A549 (cell line): Measurements from ENCODE around the gene SLC9A9. TPM values are rescaled to one million over a fixed set of nuclear protein-coding genes. Genes with fewer than 3 reads are reported as not detected.

Experiments used
- ATAC-seq, 2 experiments: fragments of 200-7000 bp in 1 of 2; fragments of >200 bp in 1 of 2; cut with Nextera tagmentation in 1 of 2; cut with Tn5 transposase in 1 of 2; 3 replicates each; pipeline versions ENCODE4 v1.8.0 to v1.9.1; 2018 to 2020; ENCODE audit warnings: mild to moderate bottlenecking in 1 of 2, moderate library complexity in 1 of 2
- CTCF ChIA-PET: fragments of 300-600 bp; sonication (Branson Sonifier 250); formaldehyde crosslinking; extraction: SDS; loops from one replicate; lab custom pipeline; 2021; ENCODE audit warnings: antibody characterized with exemption, inconsistent platforms; lab: Yijun Ruan, JAX
- POLR2A ChIA-PET: fragments of 350-600 bp; formaldehyde crosslinking; extraction: SDS; loops from one replicate; lab custom pipeline; 2021; ENCODE audit warnings: antibody characterized with exemption, inconsistent platforms; lab: Yijun Ruan, JAX
- DNase-seq, 2 experiments: peaks; one replicate each; pipeline versions ENCODE4 v3.0.0 to v3.0.0-alpha.2; 2011 to 2016; ENCODE audit warnings: low read depth in 1 of 2, low spot score in 1 of 2
- FAIRE-seq: peaks from 2 replicates; lab custom pipeline; 2011; peaks lifted over from hg19 to GRCh38; lab: Jason Lieb, UNC
- H3K27ac ChIP-seq, 2 experiments: fragments of >200 bp; sonication (Bioruptor Twin); formaldehyde crosslinking; 3 replicates each; pipeline ENCODE4 v1.5.1; 2016 to 2017
- H3K4me1 ChIP-seq: fragments of >200 bp; sonication (Bioruptor Twin); formaldehyde crosslinking; 3 replicates; pipeline ENCODE4 v1.6.1; 2016
- H3K4me2 ChIP-seq: fragments of >200 bp; sonication (Bioruptor Twin); formaldehyde crosslinking; 3 replicates; pipeline ENCODE4 v1.6.1; 2016
- H3K4me3 ChIP-seq: fragments of >200 bp; sonication (Bioruptor Twin); formaldehyde crosslinking; 3 replicates; pipeline ENCODE4 v1.5.1; 2016
- H3K9me3 ChIP-seq: fragments of >200 bp; sonication (Bioruptor Twin); formaldehyde crosslinking; 3 replicates; pipeline ENCODE4 v1.6.1; 2016
- BCL3 ChIP-seq: fragments of >200 bp; sonication (Bioruptor Twin); formaldehyde crosslinking; IDR thresholded peaks from 3 replicates; pipeline ENCODE4 v1.6.1; 2016
- BHLHE40 ChIP-seq: IDR thresholded peaks from 2 replicates; pipeline ENCODE4 v1.6.1; 2012; ENCODE audit warnings: low read depth, low read length, inconsistent platforms
- CBX2 ChIP-seq: fragments of 200-600 bp; sonication (generic); IDR thresholded peaks from 2 replicates; pipeline ENCODE4 v1.6.1; 2016; ENCODE audit warnings: low read depth, mild to moderate bottlenecking, borderline replicate concordance
- CHD2 ChIP-seq: fragments of 150-350 bp; IDR thresholded peaks from 2 replicates; pipeline ENCODE4 v1.6.1; 2014; ENCODE audit warnings: low read length; ENCODE audit not compliant: partially characterized antibody
- CHD4 ChIP-seq: fragments of 200-600 bp; sonication (generic); IDR thresholded peaks from 2 replicates; pipeline ENCODE4 v1.6.1; 2016; ENCODE audit warnings: antibody characterized with exemption, mild to moderate bottlenecking, borderline replicate concordance
- EHMT2 ChIP-seq: fragments of 200-600 bp; sonication (generic); IDR thresholded peaks from 2 replicates; pipeline ENCODE4 v1.6.1; 2016; ENCODE audit warnings: antibody characterized with exemption, low read depth, mild to moderate bottlenecking, moderate library complexity
- EP300 ChIP-seq, 2 experiments: fragments of >200 bp; sonication (Bioruptor Twin); formaldehyde crosslinking; IDR thresholded peaks; 2 replicates in 1 of 2; 3 replicates in 1 of 2; pipeline ENCODE4 v1.6.1; 2016 to 2017
- FOSB ChIP-seq: fragments of 250-450 bp; sonication (Bioruptor Pico); IDR thresholded peaks from 2 replicates; pipeline ENCODE4 v1.5.0; 2020; ENCODE audit warnings: mild to moderate bottlenecking, moderate library complexity
- FOXS1 ChIP-seq: fragments of 250-450 bp; sonication (Bioruptor Pico); IDR thresholded peaks from 2 replicates; pipeline ENCODE4 v1.5.0; 2020; ENCODE audit warnings: mild to moderate bottlenecking, moderate library complexity
- GATA3 ChIP-seq: IDR thresholded peaks from 2 replicates; pipeline ENCODE4 v1.6.1; 2012; ENCODE audit warnings: borderline replicate concordance
- HEYL ChIP-seq: fragments of 250-450 bp; sonication (Bioruptor Pico); IDR thresholded peaks from 2 replicates; pipeline ENCODE4 v1.8.0; 2021; ENCODE audit warnings: mild to moderate bottlenecking, moderate library complexity
- HMGXB4 ChIP-seq: fragments of 250-450 bp; sonication (Bioruptor Pico); IDR thresholded peaks from 2 replicates; pipeline ENCODE4 v1.5.0; 2021; ENCODE audit warnings: mild to moderate bottlenecking, moderate library complexity, borderline replicate concordance
- HOXB13 ChIP-seq: fragments of 250-450 bp; sonication (Bioruptor Pico); IDR thresholded peaks from 2 replicates; pipeline ENCODE4 v1.5.0; 2020; ENCODE audit warnings: low read depth, mild to moderate bottlenecking, moderate library complexity
- HOXB5 ChIP-seq: fragments of 250-450 bp; sonication (Bioruptor Pico); IDR thresholded peaks from 2 replicates; pipeline ENCODE4 v1.5.0; 2020; ENCODE audit warnings: mild to moderate bottlenecking, moderate library complexity
- JUN ChIP-seq, 2 experiments: fragments of >200 bp; sonication (Bioruptor Twin); formaldehyde crosslinking; IDR thresholded peaks; 2 replicates in 1 of 2; 3 replicates in 1 of 2; pipeline ENCODE4 v1.6.1; 2016 to 2017
- KDM1A ChIP-seq: fragments of 200-600 bp; sonication (generic); IDR thresholded peaks from 2 replicates; pipeline ENCODE4 v1.6.1; 2016; ENCODE audit warnings: low read depth, mild to moderate bottlenecking
- KDM5A ChIP-seq: fragments of 200-600 bp; sonication (generic); IDR thresholded peaks from 2 replicates; pipeline ENCODE4 v1.6.1; 2016; ENCODE audit warnings: antibody characterized with exemption, mild to moderate bottlenecking
- RCOR1 ChIP-seq: fragments of 150-350 bp; IDR thresholded peaks from 2 replicates; pipeline ENCODE4 v1.6.1; 2014; ENCODE audit warnings: antibody characterized with exemption, low read length, low read depth
- REST ChIP-seq: fragments of 200-600 bp; sonication (generic); IDR thresholded peaks from 2 replicates; pipeline ENCODE4 v1.6.1; 2016; ENCODE audit warnings: antibody characterized with exemption, mild to moderate bottlenecking, moderate library complexity
- USF2 ChIP-seq: fragments of 450-650 bp; IDR thresholded peaks from 2 replicates; pipeline ENCODE4 v1.6.1; 2014; ENCODE audit warnings: antibody characterized with exemption
- WGBS: methylation state at CpG from one replicate; pipeline ENCODE4 v1.1.6; 2017; ENCODE audit errors: missing lambda C conversion rate; 5-methylcytosine and 5-hydroxymethylcytosine counted together
- polyA plus RNA-seq, 4 experiments: library from polyadenylated mRNA; depleted of rRNA in 3 of 4; stranded (reverse); fragments of >200 nt; fragmentation: RNase III in 1 of 4; extraction: RNeasy Plus Mini Kit Qiagen cat#74134 plus additional on column Dnase treatment in 1 of 4; gene quantifications; 2 replicates in 3 of 4; 3 replicates in 1 of 4; pipeline ENCODE4 v1.2.3, GENCODE V29; 2011 to 2017

The SLC9A9 gene
- polyA plus RNA-seq, 2 of the 4 experiments (the other 2 are of a cell fraction), result 0.10 to 0.32 TPM

GRCh38 chr3:143825513-143825912 is 22.8 kb downstream of the SLC9A9 start:
- ATAC-seq, result no peak
- H3K4me3 ChIP-seq, result no peak overlapping the region
- ChIA-PET POLR2A (no interaction called here), CTCF (interaction anchor here (1.2 kb wide), 1 partner anchor 14 kb away, joined by 4 read pairs; no protein-coding TSS in a partner anchor)
- H3K4me1 ChIP-seq, result no peaks in the 10 kb centered on the region
- H3K9me3 ChIP-seq, result no peaks in the 10 kb centered on the region
- WGBS, result 34% methylated on average over 3 of the region's 3 CpGs
- H3K27ac ChIP-seq, result no peak overlapping the region
- H3K4me2 ChIP-seq, result no peak overlapping the region
- DNase-seq, result no peak
- no peak for FAIRE-seq
- no peak for TF ChIP-seq FOSB (CRISPR knock-in tag)
- TF ChIP-seq KDM5A, result no peak
- TF ChIP-seq BHLHE40, result no peak
- TF ChIP-seq JUN (IDR thresholded peaks at IDR 0.05), result no peak
- no peak for TF ChIP-seq EHMT2
- no peak for TF ChIP-seq CBX2
- TF ChIP-seq HOXB13 (CRISPR knock-in tag), result no peak
- no peak for TF ChIP-seq HMGXB4 (CRISPR knock-in tag)

- Histone ChIP-seq H3K9me3 (no peaks in the 10 kb centered on the region), H3K4me1 (no peaks in the 10 kb centered on the region), H3K27ac (no peak overlapping the region), H3K4me3 (no peak overlapping the region), H3K4me2 (no peak overlapping the region)
- ChIA-PET CTCF (interaction anchor here (1.2 kb wide), 1 partner anchor 14 kb away, joined by 4 read pairs; no protein-coding TSS in a partner anchor), POLR2A (no interaction called here)
- ATAC-seq (no peak), FAIRE-seq (no peak), DNase-seq (no peak)
- WGBS, result 55% methylated on average over 3 of the region's 3 CpGs
- no peak for TF ChIP-seq EP300 (IDR thresholded peaks at IDR 0.05)
- no peak for TF ChIP-seq REST
- no peak for TF ChIP-seq FOSB (CRISPR knock-in tag)
- TF ChIP-seq KDM1A, result no peak
- no peak for TF ChIP-seq FOXS1 (CRISPR knock-in tag)
- no peak for TF ChIP-seq CHD2
- TF ChIP-seq RCOR1, result no peak
- no peak for TF ChIP-seq USF2
- TF ChIP-seq HEYL (CRISPR knock-in tag), result no peak
- no peak for TF ChIP-seq HOXB5 (CRISPR knock-in tag)
- no peak for TF ChIP-seq BCL3
- TF ChIP-seq GATA3, result no peak
- no peak for TF ChIP-seq CHD4
Observed at GRCh38 chr3:143824735-143825385, 23.4 kb downstream of the SLC9A9 start.
